Stimulated activated CD8-positive, alpha-beta memory T cell treated with anti-CD3 and anti-CD28 coated beads, Interleukin-15, amount 100 ng/mL, for 1 hour (primary cell): ENCODE results near the gene KDM5C.

Experiments used
- DNase-seq: peaks from one replicate; pipeline ENCODE4 v3.0.0-alpha.2; 2020; ENCODE audit warnings: low read depth

The KDM5C gene

DNA sequence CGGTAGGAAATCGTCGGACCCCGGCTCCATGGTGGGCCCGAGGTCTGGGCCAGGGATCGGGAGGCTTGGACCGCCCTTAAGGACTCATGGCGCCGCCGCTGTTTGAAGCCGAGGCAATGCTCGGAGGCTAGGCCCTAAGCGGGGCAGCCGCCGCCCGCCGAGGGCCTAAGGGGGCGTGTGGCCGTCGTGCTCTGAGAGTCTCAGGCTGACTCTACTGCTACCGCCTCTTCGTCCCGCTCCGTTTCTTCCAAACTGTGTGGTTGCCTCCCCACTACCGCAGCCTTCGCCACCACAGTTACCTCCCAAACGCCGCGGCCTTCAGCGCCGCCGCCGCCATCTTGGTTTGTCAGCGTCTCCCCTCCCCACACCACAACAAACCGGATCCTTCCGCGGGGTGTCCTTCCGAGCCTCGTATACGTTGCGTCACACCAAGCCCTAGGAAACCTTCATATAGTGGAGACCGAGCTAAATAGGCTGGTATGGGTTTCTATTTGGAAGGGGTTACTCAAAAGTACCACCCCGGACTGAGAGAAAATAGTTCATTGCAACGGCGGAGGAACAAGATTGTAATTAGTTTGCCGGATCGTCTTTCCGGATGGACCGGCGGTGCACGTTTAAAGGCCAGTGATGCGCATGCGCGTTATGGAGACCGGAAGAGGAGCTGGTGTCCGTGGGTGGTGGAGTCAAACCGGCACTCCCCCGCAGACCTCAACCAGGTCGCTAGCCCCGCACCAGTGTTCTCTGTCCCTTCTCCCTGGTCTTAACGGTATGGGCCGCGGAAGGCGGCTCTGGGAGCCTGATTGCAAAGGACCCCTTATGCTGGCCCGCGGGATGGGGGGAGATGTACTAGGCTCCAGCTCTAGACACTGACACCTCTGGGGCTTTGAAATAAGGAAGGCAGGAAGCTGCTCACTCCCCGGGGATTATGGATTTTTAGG, at the start of gene KDM5C:
TSS of gene KDM5C (minus strand) at position 348 of the 938 bp plus-strand sequence. CDS start at position 30, 318 bp downstream.
- peak; percentile 62 for DNase-seq

DNA sequence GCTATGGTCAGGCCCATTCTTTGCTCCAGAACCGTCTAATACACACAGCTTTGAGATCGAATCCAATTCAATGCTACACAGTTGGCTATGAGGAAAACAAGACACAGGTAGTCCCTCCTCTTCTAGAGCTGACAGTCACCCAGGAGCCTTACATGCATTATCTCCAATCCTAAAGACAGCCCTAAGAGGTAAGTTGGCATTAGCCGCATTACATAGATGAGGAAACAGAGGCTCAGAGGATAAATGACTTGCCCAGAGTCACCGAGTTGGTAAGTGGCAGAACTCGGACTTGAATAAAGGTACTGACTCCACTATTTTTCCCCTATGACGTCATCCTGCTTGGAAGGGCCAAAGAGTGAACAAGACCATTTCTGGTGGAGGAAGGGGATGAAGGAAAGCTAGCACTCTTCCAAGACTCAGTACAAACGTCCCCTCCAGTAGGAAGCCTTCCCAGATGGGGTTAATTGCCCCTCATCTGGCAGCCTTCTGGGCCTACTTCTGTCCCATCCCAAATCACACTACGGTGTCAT, 47.9 kb upstream of the KDM5C start:
- no peak for DNase-seq

DNA sequence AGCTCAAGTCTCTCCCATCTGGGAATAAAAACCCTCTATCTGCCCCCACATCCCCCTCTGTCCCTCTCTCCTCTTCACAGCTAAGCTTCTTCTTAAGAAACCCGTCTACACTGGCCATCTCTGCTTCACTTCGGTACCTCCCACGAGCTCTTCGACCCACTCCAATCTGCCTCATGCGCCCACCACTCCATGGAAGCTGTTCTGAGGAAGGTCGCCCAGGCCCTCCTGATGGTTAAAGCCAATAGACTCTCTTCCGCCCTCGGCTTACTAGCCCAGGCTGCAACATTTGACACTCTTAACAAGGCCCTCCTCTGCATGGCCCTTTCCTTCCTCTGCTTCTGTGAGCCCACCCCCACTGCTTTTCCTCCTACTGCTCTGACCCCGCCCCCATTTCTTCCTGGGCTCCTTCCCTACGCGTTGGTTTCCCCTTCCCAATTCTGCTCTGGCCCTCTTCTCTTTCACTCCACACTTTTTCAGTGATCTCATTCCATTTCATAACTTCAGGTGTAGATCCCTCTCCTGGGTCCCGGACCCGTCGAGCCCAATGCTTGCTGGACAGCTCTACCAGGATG, 44.6 kb upstream of the KDM5C start:
- no peak for DNase-seq

DNA sequence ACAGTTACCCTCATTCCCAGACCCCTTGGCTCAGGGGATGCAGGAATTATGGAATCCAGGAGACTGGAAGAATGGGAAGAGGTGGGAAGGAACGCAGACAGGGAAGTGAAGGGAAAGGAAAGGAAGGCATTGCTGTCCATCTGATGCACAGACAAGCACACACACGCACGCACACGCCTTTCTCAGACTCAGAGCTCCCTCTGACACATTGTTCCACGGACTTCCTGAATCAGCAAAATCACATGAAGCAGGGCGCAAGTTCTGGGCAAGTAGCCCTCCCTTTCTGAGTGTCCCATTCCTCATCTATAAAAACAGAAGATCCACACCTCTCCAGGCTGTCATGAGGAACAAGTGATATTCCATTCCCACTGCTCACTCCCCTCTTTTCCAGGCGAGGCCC, 43.2 kb upstream of the KDM5C start:
- no peak for DNase-seq

DNA sequence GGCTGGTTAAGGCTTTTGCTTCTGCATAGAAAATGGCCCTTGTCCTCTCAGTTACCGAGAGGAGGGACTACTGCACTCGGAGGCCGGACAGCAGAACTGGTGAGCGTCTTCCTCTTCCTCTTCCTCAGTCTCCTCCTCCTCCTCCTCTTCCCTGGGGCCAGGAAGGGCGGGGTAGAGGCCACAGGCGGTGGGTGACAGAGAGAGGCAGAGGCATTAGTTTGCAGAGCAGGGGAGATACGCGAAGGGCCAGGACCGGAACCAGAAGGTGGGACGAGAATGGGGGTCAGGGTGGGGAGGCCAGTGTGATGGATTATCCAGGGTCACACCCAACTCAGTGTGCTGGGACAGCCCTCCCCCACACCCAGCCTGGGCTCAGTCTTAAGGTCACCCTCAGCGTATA, 41.9 kb upstream of the KDM5C start:
- no peak for DNase-seq

DNA sequence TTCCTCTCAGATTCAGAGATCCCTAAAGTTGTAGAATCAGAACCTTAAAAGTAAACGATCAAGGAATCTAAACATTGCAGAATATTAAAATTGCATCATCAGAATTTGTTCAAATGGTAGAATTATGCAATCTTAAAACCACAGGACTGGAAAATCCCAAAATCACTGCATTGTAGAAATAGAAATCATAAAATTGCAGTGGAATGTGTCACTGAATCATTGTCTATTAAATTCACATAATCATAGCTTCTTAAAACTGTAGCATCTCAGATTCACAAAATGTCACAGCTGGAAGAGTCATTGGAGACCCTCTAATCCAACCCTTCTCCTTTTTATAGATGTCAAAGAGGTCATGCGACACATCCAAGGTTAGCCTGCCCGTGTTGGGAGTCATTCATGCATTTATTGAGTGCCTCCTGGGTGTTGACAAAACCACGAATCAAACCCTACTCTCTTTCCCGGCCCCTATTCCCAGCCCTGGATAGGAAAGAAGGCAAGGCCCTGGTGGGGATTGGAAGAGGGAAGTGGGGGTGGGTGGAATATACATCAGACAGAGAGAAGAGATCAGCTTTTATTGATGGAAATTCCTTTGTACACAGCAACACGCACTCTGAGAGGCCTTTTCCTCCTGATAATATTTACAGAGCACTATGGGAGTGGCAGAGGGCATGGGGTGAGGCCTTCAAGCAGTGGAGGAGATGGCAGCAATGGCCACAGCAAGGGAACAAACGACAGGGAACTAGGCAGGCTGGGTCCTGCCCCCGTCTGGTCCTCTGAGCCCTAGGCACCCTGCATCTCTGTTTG, 41.0 kb upstream of the KDM5C start:
- DNase-seq: no peak

DNA sequence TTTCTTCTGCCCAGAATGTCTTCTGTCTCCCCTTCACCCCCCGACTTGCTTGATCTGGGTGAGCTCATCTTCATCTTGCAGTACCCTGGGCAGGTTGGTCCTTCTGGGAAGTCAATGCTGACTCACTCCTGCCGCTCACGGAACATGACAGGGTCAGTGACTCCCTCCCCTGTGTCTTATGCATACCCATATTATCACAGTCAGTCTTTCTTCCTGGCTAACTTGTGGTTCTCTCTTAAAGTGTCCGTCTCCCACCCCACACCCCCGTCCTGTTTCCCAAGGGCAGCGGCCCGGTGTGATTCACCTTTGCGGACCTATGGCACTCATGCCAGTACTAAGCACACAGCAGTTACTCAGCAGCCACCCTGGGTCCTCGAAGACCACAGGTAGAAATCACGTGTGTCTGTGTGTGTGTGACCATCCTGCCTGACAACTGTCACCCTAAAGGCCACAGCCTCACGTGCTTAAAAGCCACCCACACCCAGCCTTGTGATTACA, 38.6 kb upstream of the KDM5C start:
- DNase-seq: no peak

DNA sequence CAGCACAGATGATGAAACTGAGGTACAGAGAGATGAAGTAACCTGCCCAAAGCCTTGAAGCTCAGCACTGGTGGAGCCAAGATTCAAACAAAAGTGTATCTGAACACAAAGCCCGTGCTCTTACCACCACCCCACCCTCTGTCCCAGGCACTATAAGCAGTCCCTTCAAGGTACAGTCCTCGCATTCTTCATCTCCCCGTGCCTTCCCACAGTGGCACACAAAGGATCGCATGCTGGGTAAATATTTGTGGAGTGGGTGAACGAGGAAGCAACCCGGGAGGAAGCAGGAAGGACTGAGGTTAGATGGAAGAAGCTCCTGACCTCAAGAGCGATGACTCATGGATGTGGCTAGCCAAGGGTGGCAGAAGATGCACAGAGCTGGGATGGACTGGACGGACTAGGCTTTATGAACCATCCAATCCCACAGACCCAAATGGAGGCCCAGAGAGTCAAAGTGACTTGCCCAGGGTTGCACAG, 37.9 kb upstream of the KDM5C start:
- DNase-seq: no peak

DNA sequence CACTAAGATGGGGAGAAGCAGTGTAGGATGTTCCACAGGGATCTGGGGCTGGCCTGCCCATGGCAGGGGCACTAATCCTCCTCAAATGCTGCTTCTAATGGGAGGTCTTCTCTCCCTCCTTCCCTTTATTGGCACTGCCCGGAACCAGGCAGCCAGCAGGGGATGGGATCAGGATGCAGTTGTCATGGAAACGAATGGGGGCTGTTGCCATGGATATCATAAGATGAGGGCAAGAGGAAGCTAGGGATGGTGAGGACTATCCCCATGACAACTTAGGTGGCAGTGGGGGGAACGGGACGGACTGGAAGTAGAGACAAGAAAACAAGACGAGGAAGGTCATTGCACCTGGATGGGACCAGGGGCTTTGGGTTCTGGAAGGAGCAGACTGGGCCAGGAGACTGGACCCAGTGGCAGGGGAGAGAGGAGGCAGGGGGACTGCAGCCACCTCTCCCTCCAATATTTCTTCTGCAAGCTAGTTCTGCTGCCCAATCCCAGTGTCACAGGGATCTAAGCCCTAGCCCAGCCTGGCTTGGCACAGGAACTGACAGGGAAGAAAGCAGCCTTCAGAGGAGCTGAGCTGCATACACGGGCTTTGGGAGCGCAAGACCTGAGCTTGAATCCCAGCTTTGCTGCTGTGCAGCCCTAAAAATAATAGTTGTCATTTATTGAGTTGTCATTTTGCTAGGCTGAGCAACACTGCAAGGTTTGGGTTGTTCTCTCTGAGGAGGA, 37.3 kb upstream of the KDM5C start:
- DNase-seq: no peak

DNA sequence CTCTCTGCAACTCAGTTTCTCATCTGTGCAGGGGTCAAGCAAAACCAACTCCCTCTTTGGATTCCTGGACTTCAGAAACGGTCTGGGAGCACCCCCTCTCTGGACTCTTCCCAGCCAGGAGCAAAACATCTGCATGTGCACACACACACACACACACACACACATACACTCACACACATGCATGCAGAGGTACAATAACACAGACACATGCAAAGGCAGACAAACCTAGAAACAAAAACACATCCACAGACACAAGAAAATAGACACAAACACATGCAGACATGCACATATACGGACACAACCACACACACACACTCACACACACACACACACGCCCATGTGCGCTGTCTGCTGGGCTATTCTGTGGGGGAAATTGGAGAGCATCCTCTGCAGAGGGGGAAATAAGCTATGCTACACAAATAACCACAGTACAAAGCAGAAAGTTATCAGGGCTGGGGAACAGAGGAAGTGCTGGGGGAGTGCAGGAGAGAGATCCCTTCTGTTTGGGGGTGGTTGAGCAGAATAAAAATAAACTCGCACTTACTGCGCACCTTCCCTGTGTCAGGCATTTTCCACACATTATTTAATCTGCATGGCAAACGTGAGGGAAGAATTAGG, 36.5 kb upstream of the KDM5C start:
- no peak for DNase-seq

DNA sequence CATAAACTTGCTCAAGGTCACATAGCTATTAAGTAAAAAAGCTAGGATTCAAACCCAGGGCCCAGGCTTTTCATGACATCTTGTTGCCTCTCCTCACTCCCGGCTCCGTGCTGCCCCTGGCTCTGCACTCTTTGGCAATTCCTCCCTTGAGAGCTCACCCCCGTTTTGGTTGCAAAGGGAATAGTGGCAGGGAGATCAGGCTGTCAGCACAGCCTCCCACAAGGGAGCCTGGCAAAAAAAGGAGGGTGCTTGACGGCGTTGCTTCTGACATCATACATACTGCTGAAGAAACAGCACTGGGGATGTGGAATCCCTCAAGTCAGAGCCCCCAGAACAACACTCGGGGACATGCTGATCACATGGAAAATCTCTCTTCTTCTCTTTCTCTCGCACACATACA, 35.8 kb upstream of the KDM5C start:
- DNase-seq: no peak

DNA sequence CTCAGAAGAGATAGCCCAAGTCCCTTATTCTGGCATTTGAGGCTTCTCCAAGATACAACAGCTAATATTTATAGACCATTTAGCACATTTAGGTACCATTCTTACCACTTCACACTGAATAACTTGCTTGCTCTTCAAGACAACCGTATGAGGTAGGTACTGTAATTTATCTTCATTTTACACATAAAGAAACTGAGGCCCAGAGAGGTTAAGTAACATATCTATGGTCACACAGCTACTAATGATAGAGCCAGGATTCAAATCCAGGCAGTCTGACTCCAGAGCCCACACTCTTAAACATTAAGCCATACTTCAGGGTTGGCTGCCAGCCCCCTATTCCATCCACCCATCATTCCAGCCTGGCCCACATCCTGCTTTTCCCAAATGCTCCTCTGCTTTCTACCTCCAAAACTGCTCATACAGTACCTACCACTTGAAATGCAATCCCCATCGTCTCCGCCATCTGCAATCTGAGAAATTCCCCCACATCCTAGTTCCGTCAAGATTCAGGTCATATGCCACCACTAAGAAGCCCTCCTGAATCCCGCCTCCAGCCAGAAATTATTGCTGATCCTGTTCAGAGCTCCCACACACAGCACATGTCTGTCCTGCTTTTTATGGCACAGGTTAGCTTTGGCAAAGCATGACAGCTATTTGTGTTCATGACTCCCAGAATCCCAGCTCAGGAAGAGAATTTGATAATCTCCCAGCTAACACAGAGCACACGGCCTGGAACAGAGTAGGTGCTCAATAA, 32.8 kb upstream of the KDM5C start:
- DNase-seq: no peak

DNA sequence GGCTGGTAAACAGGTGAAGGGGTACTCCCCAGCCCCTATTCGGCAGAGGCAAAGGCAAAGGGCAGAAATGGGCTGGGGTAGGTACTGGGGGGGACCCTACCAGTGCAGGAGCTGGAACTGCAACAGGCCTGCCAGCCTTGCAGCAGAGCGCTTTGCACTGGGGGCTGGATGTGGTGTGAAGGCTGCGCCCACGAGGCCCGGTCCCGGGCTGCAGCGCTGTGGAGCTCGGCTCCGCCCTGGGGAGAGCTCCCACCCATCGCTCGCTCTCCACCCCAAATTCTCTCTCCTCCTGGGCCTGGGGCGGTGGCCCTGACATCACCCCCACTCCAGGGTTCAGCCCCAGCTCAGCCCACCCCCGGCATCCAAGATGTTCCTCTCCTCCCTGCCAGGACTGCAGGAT, 32.2 kb upstream of the KDM5C start:
- DNase-seq: no peak

DNA sequence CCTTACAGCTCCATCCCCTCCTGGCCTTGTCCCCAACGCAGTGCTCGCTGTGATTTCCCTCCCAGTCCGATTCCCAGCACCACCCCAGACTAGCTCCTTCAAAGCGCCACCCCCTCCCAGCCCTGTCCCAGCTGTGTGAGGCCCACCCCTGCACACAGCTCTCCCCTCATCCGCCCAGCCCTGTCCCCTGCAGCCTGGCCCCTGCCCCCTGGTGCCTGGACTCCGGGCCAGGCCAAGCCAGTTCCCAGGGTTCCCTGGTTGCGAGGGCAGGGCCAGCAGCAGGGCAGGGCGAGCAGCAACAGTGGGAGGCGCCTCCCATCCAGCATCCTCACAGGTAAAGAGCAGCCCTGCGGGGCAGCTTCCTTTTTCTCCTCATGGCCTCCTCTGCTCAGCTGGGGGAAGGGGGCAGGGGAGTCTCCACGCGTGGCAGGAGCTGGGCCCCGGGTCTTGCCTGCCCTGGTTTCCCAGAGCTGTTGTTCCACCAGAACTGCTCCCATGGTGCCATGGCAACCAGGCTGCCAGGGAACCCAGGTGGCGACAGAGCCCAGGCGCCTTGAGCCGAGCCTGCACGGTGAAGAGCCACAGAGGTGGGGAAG, 31.5 kb upstream of the KDM5C start:
- no peak for DNase-seq

DNA sequence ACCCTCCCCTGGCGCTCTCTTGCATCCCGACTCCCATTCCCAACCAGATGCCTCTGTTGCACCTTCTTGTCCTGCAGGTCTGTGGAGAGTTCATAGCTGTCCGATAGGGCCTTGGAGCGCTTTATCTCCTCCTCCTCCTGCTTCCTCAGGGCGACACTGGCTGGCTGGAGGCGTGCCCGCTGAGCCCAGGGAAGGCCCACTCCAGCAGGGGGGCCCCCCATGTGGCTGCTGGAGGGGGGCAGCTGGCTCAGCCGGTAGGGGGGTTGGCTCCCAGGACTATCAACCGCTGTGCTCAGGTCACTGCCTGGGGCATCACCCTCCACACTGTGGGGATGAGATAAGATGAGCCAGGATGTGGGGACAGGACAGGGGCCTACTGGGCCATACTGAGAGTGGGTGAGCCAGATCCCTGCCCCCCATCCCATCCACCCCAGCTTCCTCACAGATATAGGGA, 30.8 kb upstream of the KDM5C start:
- DNase-seq: no peak

DNA sequence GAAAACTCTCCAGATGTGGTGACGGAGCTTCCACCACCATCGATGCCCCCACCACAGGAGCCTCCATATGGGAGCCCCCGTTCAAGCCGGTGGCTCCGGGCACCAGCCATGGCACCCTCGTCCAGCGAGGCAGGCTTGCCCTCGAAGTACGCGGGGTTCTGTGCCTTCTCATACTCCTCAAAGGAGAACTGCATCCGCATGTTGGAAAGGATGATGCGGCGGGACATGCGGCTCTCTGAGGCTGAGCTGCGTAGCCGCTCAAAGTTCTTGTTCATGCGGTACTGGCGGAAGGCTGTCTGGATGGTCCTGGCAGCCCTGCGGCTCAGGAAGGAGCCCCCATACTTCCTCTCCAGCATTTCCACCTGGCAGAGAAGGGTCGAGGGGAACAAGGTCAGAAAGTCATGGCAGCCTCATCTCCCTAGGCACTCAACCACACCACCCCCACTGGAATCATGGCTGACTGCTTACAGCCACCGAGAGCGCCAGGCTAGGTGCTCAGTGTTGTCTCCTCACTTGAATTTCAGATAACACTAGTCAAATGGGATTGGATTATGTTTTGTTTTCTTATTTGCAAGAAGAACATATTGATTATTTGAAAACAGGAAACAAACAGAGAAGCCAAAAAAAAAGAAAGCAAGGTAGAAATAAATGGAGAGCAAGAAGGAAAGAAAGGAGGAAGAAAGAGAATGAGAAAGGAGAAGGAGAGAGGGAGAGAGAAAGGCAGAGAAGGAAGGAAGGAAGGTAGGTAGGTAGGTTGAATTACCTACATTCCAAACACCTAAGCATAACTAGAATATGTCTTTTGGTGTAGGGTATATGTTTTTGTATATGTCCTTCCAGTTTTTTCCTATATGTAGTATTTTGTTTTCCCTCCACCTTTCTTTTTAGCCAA, 29.8 kb upstream of the KDM5C start:
- DNase-seq: no peak

DNA sequence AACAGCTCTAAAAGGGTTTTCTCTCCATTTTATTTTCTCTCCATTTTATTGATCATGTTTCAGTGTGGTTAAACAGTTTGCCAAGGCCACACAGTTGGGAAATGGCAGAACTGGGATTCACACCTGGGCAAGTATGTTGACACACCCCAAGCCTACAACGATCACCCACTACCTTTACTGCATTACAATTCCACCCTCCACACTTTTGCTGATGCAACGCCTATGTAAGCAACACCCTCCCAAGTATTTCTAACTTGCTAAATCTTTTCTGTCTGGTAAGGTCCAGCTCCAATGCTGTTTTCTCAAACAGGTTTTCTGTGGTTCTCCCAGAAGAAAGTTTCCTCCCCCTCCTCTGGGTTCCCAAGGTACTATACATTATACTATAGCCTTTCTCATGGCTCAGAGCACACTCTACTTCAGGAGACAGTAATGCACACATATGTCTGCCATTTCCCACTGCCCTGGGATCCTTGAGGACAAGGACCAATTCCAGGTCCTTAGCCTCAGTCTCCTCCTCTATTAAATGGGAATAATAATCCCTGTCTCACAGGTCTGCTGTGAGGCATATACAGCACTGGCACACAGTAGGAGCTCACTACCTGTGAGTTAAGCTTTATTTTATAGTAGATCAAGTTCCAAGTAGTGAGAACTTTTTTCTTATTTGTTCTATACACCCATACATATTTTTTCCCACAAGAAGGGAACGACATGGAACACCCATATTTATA, 28.4 kb upstream of the KDM5C start:
- no peak for DNase-seq

DNA sequence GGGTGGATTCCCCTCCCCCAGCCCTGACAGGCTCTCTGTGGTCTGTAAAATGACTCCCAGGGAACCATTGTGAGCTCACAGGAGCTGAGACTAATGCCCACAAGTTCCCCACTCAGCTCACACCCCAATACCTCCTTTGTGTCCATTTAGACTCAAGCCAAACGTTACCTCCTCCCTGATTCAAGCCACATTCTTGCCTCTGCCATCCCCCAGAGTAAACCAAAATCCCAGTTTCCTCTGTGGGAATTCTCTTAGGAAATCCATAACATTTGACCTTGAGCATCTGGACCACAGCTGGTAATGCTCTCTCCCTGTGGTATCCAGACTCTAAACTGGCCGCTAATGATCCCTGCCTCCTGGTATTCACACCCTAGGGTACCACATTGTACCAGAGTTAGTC, 26.3 kb upstream of the KDM5C start:
- DNase-seq: no peak
